Subcutaneous adipose tissue (tissue), 4 donors: ENCODE data around the gene CAPS. TPM values are rescaled to one million over a fixed set of nuclear protein-coding genes. Genes with fewer than 3 reads are reported as not detected.

ENCODE experiments used
- CTCF ChIP-seq: fragments of 450-650 bp; IDR thresholded peaks from one replicate; pipeline ENCODE4 v1.5.1; 2016; ENCODE audit warnings: low read depth, mild to moderate bottlenecking, control low read depth, antibody characterized with exemption, moderate library complexity
- total RNA-seq, 4 donors: library from RNA; depleted of rRNA; stranded (reverse); fragments of >200 nt; gene quantifications; one replicate each; pipeline ENCODE4 v1.1.0, GENCODE V29; 2016

The CAPS gene
- total RNA-seq = 10 to 100 TPM in 1 of 4 donors, 1 to 10 TPM in 3; 1.5 to 13.4 (median 6.6) TPM

- TF ChIP-seq CTCF = no peak
Observed at GRCh38 chr19:5913739-5914357, at the start of gene CAPS. Gene CAPS (plus strand): TSS chr19:5914254. CDS start chr19:5914407, 153 bp downstream.

GRCh38 chr19:5864725-5865486, 49.1 kb upstream of the CAPS start:
- TF ChIP-seq CTCF = no peak

GRCh38 chr19:5865772-5866171, 48.3 kb upstream of the CAPS start:
- no peak for TF ChIP-seq CTCF

GRCh38 chr19:5867201-5868136, 46.6 kb upstream of the CAPS start:
- no peak for TF ChIP-seq CTCF

GRCh38 chr19:5870986-5871394, 43.1 kb upstream of the CAPS start:
- no peak for TF ChIP-seq CTCF

GRCh38 chr19:5873617-5874199, 40.3 kb upstream of the CAPS start:
- no peak for TF ChIP-seq CTCF
